Measurements from ENCODE around the gene MBTPS1.

GRCh38 chr16:84040226-84040822 lies 76.4 kb downstream of the MBTPS1 start:
- no peak for TF ChIP-seq POLR2A (IDR thresholded peaks at IDR 0.05)
- TF ChIP-seq CTCF (IDR thresholded peaks at IDR 0.05) = no peak
